ENCODE results near the gene PRR36. TPM values are rescaled to one million over a fixed set of nuclear protein-coding genes. Genes with fewer than 3 reads are reported as not detected.

Gene PRR36
- total and polyA plus RNA-seq, 10 of the 15 experiments (the other 5 are each of a cell fraction or from before 2014, with no cell fraction given) = 0.04 TPM; not detected in 9

DNA sequence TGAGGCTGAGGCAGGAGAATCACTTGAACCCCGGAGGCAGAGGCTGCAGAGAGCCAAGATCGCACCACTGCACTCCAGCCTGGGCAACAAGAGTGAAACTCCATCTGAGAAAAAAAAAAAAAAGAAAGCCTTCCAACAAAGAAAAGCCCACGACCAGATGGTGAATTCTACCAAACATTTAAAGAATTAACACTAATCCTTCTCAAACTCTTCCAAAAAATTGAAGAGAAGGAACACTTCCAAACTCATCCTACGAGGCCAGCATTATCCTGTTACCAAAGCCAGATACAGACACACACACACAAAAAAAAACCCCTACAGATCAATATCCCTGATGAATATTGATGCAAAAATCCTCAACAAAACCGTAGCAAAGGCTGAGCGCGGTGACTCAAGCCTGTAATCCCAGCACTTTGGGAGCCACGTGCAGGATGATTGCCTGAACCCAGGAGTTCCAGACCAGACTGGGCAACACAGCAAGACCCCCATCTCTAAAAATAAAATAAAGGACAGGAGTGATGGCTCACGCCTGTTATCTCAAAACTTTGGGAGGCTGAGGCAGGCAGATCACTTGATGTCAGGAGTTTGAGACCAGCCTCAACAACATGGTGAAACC is 50.4 kb downstream of the PRR36 start (continued):
- TF ChIP-seq, protein P1, sequence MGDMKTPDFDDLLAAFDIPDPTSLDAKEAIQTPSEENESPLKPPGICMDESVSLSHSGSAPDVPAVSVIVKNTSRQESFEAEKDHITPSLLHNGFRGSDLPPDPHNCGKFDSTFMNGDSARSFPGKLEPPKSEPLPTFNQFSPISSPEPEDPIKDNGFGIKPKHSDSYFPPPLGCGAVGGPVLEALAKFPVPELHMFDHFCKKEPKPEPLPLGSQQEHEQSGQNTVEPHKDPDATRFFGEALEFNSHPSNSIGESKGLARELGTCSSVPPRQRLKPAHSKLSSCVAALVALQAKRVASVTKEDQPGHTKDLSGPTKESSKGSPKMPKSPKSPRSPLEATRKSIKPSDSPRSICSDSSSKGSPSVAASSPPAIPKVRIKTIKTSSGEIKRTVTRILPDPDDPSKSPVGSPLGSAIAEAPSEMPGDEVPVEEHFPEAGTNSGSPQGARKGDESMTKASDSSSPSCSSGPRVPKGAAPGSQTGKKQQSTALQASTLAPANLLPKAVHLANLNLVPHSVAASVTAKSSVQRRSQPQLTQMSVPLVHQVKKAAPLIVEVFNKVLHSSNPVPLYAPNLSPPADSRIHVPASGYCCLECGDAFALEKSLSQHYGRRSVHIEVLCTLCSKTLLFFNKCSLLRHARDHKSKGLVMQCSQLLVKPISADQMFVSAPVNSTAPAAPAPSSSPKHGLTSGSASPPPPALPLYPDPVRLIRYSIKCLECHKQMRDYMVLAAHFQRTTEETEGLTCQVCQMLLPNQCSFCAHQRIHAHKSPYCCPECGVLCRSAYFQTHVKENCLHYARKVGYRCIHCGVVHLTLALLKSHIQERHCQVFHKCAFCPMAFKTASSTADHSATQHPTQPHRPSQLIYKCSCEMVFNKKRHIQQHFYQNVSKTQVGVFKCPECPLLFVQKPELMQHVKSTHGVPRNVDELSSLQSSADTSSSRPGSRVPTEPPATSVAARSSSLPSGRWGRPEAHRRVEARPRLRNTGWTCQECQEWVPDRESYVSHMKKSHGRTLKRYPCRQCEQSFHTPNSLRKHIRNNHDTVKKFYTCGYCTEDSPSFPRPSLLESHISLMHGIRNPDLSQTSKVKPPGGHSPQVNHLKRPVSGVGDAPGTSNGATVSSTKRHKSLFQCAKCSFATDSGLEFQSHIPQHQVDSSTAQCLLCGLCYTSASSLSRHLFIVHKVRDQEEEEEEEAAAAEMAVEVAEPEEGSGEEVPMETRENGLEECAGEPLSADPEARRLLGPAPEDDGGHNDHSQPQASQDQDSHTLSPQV (IDR thresholded peaks at IDR 0.05) = no peak
- no peak for TF ChIP-seq STAT3 (IDR thresholded peaks at IDR 0.05; ENCODE audit: low read depth, low read length)
- no peak for TF ChIP-seq IKZF1 (conservative IDR thresholded peaks at IDR 0.05)
- TF ChIP-seq EED (IDR thresholded peaks at IDR 0.05; ENCODE audit: low read depth) = no peak
- TF ChIP-seq SUZ12 (IDR thresholded peaks at IDR 0.05; ENCODE audit: unreplicated experiment) = no peak
- TF ChIP-seq, protein P2, sequence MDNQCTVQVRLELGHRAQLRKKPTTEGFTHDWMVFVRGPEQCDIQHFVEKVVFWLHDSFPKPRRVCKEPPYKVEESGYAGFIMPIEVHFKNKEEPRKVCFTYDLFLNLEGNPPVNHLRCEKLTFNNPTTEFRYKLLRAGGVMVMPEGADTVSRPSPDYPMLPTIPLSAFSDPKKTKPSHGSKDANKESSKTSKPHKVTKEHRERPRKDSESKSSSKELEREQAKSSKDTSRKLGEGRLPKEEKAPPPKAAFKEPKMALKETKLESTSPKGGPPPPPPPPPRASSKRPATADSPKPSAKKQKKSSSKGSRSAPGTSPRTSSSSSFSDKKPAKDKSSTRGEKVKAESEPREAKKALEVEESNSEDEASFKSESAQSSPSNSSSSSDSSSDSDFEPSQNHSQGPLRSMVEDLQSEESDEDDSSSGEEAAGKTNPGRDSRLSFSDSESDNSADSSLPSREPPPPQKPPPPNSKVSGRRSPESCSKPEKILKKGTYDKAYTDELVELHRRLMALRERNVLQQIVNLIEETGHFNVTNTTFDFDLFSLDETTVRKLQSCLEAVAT (IDR thresholded peaks at IDR 0.05) = no peak

DNA sequence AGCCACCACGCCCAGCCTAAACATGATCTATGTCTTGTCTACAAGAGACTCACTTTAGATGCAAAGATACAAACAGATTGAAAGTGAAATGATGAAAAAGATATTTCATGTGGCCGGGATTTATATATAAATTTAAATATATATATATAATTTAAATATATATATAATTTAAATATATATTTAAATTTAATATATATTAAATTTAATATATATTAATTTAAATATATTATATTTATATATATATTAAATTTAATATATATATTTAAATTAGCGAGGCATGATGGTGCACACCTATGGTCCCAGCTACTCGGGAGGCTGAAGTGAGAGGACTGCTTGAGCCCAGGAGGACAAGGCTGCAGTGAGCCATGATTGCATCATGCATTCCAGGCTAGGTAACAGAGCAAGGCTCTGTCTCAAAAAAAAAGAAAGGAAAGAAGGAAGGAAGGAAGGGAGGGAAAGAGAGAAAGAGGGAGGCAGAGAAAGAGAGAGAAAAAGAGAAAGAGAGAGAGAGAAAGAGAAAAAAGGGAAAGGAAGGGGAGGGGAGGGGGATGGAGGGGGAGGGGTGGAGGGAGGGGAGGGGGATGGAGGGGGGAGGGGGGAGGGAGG is 51.2 kb downstream of the PRR36 start:
- no peaks in the 10 kb centered on the region for H3K36me3 ChIP-seq (ENCODE audit: control insufficient read depth in 2 of 2, insufficient read depth in 2 of 2, low read length in 1 of 2)
- POLR2A ChIA-PET = no interaction called here

More for the DNA sequence above, 51.2 kb downstream of the PRR36 start:
- no peak overlapping the region for H3K27ac ChIP-seq (ENCODE audit: control insufficient read depth, insufficient read depth)
- no peak overlapping the region for H3K4me3 ChIP-seq
- H3K9ac ChIP-seq (ENCODE audit: control insufficient read depth, insufficient read depth, low read length) = no peak overlapping the region
- H4K20me1 ChIP-seq (ENCODE audit: control insufficient read depth, insufficient read depth) = no peaks in the 10 kb centered on the region
- intact Hi-C loops (cut with micrococcal nuclease; ENCODE audit: unreplicated experiment) (no loop called here), in situ Hi-C loops (cut with MboI) (no loop called here)
- SMC1A ChIA-PET (ENCODE audit: uncharacterized antibody, unreplicated experiment) = no interaction called here
- peaks cover 5% of the 10 kb centered on the region for H3K9me3 ChIP-seq (replicated peaks; ENCODE audit: control insufficient read depth, insufficient read depth, low read length)
- DNase-seq (ENCODE audit: low read depth, low spot score) (no peak), FAIRE-seq (no peak), ATAC-seq (no peak)
- CTCF ChIA-PET = no interaction called here
- BruUV-seq (replicated peaks) = no TSS peak
- TF ChIP-seq NR2F1 (conservative IDR thresholded peaks at IDR 0.05) = no peak
- TF ChIP-seq HDAC2 (IDR thresholded peaks at IDR 0.05) = no peak
- TF ChIP-seq MEF2A (IDR thresholded peaks at IDR 0.05; ENCODE audit: insufficient read depth, low read depth, low read length) = no peak
- no peak for TF ChIP-seq DPF2 (IDR thresholded peaks at IDR 0.05)
- no peak for TF ChIP-seq ESRRA (IDR thresholded peaks at IDR 0.05; ENCODE audit: low read length)
- H3K4me1 ChIP-seq (ENCODE audit: control insufficient read depth, insufficient read depth, low read length) = peaks cover 7% of the 10 kb centered on the region
- RAD21 ChIA-PET (ENCODE audit: unreplicated experiment) = no interaction called here
- H3K4me2 ChIP-seq (ENCODE audit: control insufficient read depth, insufficient read depth) = no peak overlapping the region
- no peaks in the 10 kb centered on the region for H3K79me2 ChIP-seq (ENCODE audit: control insufficient read depth, insufficient read depth, low read length)
- 51% methylated on average over 4 of the region's 4 CpGs for WGBS (ENCODE audit: insufficient coverage, insufficient replicate concordance, low lambda C conversion rate, missing lambda C conversion rate)
- no peaks in the 10 kb centered on the region for H3K27me3 ChIP-seq (replicated peaks in 1 of 2; ENCODE audit: control insufficient read depth in 2 of 2, insufficient read depth in 2 of 2, low read length in 1 of 2)
- no peak overlapping the region for H2AFZ ChIP-seq (ENCODE audit: control insufficient read depth, low read depth, low read length)
